GM12875 (cell line): ENCODE results near the gene CACNA1C.

ENCODE experiments used
- H3K4me3 ChIP-seq: one replicate; pipeline ENCODE4 v1.5.1; 2011; ENCODE audit warnings: low read depth, low read length, control low read depth
- CTCF ChIP-seq: IDR thresholded peaks from 2 replicates; pipeline ENCODE4 v1.5.1; 2011; ENCODE audit warnings: low read depth, mild to moderate bottlenecking, control low read depth, inconsistent platforms, low read length, moderate library complexity, borderline replicate concordance; ENCODE audit not compliant: insufficient read depth

The CACNA1C gene

GRCh38 chr12:2454601-2455177, 401.9 kb downstream of the CACNA1C start:
- no peak overlapping the region for H3K4me3 ChIP-seq

GRCh38 chr12:2455410-2455809, 402.6 kb downstream of the CACNA1C start:
- no peak overlapping the region for H3K4me3 ChIP-seq
- no peak for TF ChIP-seq CTCF

More at GRCh38 chr12:2454601-2455177, 401.9 kb downstream of the CACNA1C start:
- TF ChIP-seq CTCF, result no peak

- TF ChIP-seq CTCF, result no peak
Measured at GRCh38 chr12:2456122-2456812, 403.5 kb downstream of the CACNA1C start.

GRCh38 chr12:2456813-2457186, 404.0 kb downstream of the CACNA1C start:
- H3K4me3 ChIP-seq, result no peak overlapping the region
- no peak for TF ChIP-seq CTCF

More at GRCh38 chr12:2456122-2456812, 403.5 kb downstream of the CACNA1C start:
- H3K4me3 ChIP-seq, result no peak overlapping the region

GRCh38 chr12:2457215-2457932, 404.6 kb downstream of the CACNA1C start:
- no peak overlapping the region for H3K4me3 ChIP-seq
- TF ChIP-seq CTCF, result no peak

- TF ChIP-seq CTCF, result no peak
- no peak overlapping the region for H3K4me3 ChIP-seq
Measured at GRCh38 chr12:2457933-2458414, 405.2 kb downstream of the CACNA1C start.

- no peak overlapping the region for H3K4me3 ChIP-seq
- TF ChIP-seq CTCF, result no peak
Measured at GRCh38 chr12:2460051-2460670, 407.4 kb downstream of the CACNA1C start.
